Fibroblast of lung (primary cell): ENCODE results near the gene LPCAT1.

ENCODE experiments used
- CTCF ChIP-seq, 2 donors: IDR thresholded peaks in 1 of 2; conservative IDR thresholded peaks in 1 of 2; 1 replicate in 1 of 2; 2 replicates in 1 of 2; pipeline ENCODE4 v1.5.1; 2011 to 2012; ENCODE audit warnings: low read length in 2 of 2, control low read depth in 1 of 2, inconsistent platforms in 1 of 2, low read depth in 1 of 2, mild to moderate bottlenecking in 1 of 2
- EZH2 ChIP-seq: IDR thresholded peaks from 2 replicates; pipeline ENCODE4 v1.5.1; 2012; ENCODE audit warnings: low read length, control low read depth, mild to moderate bottlenecking; ENCODE audit errors: missing control alignments

DNA sequence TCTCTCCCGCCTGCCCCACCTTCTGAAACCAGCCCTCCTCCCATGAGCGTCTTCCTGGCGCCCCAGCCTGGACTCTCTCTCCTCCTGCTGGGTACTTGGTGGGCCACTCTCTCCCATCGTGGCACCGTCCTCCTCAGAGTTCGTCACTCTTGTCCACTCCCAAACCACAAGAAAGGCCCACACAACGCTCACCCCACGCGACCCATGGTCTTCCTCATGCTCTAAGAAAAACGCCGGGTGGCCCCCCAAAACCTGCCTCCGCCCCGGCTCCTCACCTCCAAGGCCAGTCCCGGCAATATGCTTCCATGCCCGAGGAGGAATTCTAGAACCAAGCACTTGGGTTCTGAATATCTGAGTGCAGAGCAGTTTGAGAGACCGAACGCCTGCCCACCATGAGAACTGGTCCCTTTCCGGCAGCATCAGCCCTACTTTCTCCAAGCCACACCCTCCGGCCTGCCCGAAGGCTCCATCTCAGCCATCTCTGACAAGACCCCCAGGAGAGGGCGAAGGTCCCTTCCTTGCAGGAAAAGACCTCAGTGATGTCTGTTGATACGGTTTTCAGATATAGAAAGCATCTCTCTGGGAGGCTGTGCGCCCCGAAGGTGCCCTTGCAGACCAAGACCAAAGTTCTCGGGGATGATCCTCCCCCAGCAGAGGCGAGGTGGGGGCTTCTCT is 93.5 kb downstream of the LPCAT1 start:
- no peak for TF ChIP-seq CTCF (conservative IDR thresholded peaks at IDR 0.05 in 1 of 2, IDR thresholded peaks at IDR 0.05 in 1 of 2; ENCODE audit: low read depth in 1 of 2, low read length in 2 of 2)
- TF ChIP-seq EZH2, result no peak
